CD4-positive, alpha-beta T cell treated with Interleukin-10 for 1 hour (primary cell): ENCODE data around the gene GNG5.
A peak's percentile ranks its signal among the peaks of the same experiment; 100 is the strongest.
"Not testable (repeated sequence)": the region's sequence is repeated elsewhere in the genome, so short reads cannot be mapped to it uniquely, and the experiment has no call there.

Experiments
- DNase-seq: peaks from one replicate; pipeline ENCODE4 v3.0.0-alpha.2; 2020

The GNG5 gene

DNA sequence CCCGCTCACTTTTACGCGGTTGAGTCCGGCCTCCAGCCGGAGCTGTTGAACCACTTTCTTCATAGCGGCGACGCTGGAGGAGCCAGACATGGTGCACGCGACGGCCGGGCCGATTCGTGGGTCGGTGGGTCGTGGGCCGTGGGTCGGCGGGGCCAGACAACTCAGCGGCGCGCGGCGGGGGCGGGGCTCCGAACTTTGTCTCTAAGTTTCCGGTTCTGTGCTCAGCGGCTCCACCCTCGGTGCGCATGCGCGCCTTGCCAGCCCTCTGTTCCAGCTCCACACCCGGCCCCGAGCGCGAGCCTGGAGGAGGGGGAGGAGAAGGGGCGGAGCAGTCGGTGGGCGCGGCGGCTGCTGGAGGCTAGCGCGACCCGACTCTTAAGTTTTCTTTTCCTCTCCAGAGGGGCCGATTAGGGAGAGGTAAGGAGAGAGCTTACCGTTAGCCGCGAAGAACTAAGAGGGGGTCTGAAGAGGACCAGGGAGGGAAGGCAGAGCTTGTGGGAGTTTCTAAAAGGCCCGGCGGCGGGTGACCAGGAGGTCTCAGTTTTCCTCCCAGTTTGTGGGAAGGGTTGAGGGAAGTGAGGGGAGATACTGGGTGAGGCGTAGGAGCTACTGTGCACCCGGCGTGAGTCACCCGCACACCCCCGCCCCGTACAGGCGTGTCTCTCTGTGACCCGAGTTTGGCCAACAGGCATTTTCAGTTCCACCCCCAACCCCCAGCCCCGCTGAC, at the start of gene GNG5, which contains the start of gene SPATA1:
Gene GNG5, minus strand, starts transcription at position 580 of the 727 bp plus-strand sequence. Its CDS starts 490 bp downstream, at position 90.
Gene SPATA1, plus strand, starts transcription at position 385 of the 727 bp plus-strand sequence. CDS start 9,974 bp downstream, outside the sequence.
- DNase-seq = peak; percentile 97

DNA sequence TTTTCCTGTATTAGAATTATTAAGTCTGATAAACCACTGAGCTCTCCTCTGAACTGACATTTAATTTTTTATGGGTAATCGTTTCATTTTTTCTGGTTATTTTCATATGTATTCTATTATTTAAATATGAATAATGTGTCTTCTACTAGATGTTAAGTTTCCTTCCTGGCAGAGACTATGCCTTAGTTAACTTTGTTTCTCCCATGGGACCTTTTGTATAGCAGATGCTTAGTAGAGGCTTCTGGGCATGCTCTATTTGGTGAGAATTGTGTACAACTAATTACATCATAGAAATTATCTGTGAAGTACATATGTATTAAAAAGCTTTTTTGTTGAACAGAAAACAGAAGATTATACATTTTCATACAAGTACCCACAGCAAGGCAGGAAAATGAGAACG, 44.4 kb upstream of the GNG5 start:
- DNase-seq = no peak

DNA sequence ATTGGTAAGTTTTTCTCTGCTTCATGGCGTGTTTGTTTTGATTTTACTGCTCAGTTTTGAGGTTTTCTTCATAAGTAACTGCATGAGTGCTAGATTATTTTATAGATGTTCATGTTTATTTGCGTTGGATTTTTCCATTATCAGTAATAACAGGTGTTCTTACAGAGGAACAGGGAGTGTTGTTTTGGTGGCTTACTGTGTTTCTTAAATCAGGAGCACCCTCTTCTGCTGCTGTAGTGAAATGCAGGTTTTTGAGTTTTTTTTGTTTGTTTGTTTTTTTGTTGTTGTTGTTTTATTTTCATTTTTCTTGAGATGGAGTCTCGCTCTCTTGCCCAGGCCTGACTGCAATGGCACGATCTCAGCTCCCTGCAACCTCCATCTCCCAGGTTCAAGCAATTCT, 35.3 kb upstream of the GNG5 start:
- DNase-seq = peak; percentile 2

DNA sequence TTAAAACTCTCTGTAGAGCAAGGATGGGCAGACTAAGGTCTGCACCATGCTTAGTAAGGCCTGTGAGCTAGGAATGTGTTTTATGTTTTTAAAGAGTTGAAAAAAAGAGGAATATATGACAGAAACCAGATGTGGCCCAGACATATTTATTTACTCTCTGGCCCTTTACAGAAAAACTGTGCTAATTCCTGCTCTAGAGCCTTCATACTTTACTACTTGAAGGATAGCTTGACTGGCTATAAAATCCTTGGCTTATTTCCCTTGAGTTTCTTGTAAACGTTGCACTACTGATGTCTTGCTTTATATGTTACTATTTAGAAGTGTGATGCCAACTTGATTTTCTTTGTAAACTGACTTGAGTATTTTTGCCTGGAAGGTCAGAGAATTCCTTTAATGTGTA, 34.4 kb upstream of the GNG5 start:
- DNase-seq = no peak

DNA sequence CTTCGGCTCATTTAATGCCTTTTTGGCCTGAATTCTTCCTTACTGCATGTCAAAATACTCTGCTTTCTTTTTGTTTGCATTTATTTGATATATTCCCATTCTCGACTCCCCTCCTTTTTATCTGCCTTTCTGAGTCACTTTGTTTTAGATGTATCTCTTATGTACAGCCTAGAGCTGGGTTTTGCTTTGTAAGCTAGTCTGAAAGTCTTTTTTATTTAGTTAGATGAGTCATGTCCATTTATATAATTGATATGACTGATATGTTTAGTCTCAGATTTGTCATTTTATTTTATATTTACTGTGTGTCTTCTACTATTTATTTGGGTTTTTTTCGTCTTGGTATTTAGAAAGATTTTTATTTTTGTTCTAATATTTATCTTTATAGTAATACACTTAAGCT, 33.6 kb upstream of the GNG5 start:
- no peak for DNase-seq

DNA sequence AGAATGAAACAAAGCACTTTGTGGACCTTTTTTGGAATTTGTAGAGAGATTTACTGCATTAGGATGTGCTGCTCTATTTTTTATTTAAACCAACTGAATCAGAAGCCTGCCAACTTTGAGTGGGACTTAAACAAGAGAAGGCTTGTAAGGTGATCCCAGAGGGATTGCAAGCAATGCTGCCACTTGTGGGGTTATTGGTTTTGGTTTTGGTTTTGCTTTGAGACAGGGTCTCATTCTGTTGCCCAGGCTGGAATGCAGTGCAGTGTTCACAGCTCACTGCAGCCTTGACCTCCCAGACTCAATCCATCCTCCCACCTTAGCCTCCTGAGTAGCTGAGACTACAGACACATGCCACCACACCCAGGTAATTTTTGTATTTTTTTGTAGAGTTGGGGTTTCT, 32.2 kb upstream of the GNG5 start:
- DNase-seq = no peak

DNA sequence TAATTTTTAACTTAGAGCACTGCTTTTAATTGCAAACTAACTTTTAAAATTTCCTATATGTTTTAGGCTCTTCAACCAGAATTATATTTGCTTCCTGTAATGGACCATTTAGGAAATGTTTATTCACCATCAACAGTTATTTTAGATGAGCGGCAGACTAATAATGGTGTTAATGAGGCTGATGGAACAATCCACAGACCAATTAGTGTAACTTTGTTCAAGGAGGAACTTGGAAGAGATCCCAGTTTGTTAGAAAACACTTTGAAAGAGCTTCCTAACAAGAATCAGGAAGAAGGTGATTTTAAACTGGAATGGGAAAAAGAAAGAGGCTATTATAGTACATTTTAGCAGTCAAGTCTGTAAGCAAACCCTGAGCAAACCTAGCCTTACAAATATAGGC, 19.4 kb upstream of the GNG5 start:
- DNase-seq = no peak

DNA sequence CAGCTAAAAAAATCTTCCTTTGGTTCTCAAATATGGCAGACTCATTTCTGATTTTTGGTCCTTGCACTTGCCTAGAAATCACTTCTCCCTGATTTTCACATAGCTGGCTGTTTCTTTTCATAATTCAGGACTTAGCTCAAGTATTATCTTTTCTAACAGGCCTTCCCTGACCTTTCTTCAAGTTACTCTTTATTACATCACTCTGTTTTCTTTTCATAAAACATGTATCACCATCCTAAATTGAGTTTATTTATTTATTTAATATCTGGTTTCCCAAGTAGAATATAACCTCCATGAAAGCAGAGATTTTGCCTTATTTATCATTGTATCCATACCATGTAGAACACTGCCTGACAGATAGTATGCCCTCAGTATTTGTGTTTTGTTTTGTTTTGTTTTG, 18.2 kb upstream of the GNG5 start:
- DNase-seq = no peak

DNA sequence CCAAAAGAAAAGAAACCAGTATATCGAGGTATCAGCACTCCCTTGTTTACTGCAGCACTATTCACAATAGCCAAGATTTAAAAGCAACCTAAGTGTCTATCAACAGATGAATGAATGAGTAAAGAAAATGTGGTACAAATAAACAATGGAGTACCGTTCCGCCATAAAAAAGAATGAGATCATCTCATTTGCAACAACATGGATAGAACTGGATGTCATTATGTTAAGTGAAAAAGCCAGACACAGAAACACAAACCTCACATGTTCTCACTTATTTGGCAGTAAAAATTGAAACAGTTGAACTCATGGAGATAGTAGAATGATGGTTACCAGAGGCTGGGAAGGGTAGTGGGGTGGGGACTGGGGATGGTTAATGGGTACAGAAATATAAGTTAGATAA, 4.3 kb upstream of the GNG5 start:
- no peak for DNase-seq

DNA sequence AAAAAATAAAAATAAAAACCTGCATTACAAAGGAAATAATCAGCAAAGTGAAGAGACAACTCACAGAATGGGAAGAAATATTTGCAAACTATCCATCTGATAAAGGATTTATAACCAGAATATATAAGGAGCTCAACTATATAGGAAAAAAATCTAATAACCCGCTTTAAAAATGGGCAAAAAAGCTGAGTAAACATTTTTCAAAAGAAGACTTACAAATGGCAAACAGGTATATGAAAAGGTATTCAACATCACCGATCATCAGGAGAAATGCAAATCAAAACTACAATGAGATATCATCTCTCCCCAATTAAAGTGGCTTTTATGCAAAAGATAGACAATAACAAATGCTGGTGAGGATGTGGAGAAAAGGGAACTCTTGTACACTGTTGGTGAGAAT, 3.8 kb upstream of the GNG5 start:
- no peak for DNase-seq

DNA sequence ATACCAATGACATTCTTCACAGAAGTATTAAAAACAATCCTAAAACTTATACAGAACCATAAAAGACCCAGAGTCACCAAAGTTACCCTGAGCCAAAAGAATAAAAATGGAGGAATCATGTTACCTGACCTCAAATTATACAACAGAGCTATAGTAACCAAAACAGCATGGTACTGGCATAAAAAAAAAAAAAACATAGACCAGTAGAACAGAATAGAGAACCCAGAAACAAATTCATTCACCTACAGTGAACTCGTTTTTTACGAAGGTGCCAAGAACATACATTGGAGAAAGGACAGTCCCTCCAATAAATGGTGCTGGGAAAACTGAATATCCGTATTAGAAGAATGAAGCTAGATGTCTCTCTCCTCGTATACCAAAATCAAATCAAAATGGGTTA, 2.6 kb upstream of the GNG5 start:
- DNase-seq = no peak

DNA sequence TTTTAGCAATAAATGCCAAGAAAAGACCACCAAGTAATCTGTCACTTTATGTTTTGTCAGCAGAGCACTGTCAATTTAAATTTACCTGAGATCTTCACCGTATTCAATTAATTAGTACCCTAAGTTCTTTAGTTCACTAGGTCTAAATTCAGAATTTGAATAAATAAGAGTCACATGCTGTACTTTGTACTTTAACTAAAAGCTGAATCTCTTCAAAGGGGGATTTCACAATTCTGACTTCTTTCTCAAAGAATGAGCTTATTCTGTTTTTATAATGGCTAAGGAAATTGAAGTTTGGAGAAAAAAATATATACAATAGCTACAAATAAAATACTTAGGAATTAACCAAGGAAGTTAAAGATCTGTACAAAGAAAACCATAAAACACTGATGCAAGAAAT, 2.1 kb upstream of the GNG5 start:
- DNase-seq = no peak

DNA sequence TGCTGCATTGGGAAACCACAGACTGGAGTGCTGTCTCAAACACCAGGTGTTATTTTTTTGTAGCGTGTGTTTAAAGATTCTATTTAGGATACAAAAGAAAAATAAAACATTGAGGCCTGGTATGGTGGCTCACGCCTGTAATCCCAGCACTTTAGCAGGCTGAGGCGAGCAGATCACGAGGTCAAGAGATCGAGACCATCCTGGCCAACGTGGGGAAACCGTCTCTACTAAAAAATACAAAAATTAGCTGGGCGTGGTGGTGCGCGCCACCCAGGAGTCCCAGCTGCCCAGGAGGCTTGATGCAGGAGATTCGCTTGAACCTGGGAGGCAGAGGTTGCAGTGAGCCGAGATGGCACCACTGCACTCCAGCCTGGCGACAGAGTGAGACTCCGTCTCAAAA, 1.5 kb upstream of the GNG5 start:
- DNase-seq = not testable (repeated sequence)

DNA sequence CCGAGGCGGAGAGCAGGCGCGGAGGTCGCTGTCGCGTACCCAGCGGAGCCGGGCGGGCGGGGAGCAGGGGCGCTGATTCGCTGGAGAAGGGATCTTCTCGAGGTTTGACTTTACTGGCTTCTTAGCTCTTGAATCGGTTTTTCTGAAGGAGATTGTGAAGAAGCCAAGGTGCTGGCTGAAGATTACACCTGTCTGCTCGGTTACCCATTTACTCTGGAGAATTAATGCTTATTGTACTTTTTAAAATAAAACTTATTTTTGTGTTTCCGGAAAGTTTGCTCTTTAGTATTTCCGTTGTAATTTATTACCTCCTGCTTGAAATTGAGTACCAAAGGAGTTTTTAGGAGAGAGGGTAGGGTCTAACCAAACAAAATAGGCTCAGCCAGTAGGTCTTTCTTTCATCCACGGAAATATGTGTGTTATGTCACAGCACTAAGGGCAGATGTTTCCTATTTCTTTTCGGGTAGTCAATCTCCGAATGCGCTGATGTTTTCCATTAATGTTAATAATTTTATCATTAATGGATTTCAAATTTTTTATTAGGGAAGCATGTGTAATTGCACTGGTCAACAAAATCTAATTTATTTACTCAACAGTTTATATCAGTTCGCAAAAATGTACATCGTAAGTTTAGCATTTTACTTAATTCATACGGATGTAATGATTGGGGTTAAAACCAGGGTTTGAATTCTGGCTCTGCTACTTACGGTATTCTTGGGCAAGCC, 510 bp upstream of the GNG5 start:
- no peak for DNase-seq

DNA sequence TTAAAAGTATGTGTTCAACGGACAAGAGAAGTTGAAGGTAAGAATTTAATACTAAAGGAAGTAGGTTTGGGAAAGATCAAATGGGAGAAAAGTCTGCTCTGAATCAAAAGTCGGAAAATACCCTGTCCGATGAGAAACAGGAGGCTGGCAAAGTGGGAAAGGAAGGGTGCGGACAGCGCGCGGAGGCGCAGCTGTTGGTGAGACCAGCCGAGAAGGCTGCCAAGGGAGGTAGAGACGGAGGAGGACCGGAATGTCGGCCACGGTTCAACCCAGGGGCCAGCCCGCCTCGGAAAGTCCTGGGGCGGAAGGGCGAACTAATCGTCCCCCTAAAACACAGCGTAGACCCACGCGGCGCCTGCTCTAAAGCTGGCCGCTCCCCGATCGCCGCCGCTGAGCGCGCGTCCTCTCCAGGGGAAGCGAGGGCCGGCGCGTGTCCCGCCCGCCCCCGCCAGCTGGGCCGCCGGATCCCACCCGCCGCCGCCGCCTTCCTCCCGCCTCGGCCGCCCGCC, 834 bp downstream of the GNG5 start:
- no peak for DNase-seq

DNA sequence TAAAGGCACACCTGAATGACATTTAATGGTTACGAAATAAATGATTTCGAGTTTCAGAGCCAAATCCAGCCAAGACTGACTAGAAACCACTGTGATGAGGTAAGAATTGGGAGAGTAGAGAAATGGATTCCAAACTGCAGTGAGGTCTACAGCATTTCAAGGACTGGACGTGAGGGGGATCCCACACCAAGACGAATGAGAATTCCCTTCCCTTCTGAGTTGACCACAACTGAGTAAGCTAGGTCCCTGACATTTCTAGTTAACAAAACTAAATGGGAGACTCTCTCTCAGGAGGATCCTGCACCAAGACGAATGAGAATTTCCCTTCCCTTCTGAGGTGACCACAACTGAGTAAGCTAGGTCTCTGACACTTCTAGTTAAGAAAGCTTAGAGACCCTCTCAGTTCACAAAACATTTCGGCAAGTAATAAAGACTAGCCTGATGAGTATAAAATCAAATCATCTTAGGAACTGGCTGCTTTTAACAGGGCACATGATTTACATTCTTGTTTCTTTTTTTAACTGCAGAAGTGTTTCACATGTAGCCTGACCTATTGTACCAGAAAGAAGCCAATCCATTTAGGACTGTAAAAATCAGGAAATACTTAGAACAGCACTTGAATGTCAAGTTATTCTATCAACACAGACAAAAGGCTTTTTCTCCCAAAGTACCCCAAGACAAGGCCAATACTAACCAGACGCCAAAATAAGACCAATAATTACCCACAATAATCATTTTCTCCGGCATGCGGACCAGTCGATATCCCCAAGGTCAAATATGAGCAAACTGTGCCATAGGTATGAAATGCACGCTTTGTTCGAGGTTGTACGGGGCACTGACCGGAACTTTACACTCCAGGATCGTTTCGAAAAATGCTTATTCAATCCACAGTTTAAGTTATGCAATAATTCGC, 1.5 kb downstream of the GNG5 start:
- DNase-seq = peak; percentile 13

DNA sequence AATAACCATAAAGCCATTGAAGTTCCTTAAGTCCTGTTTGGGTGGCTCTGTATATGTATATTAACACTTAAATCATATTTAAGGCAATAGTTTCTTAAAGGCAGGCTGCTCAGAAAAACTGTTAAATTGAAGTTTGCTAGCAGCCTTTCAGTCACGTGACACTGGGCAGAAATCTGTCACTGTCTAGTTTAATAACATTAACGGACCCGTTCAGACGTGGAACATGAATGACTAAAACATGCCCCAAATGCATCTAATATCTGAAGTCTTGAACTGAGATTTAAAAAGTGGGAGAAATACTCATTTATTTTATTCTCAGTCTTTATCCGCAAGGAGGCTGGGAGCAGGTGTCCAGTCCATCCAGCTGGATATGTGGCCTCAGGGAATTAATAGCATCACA, 3.5 kb downstream of the GNG5 start:
- DNase-seq = no peak

DNA sequence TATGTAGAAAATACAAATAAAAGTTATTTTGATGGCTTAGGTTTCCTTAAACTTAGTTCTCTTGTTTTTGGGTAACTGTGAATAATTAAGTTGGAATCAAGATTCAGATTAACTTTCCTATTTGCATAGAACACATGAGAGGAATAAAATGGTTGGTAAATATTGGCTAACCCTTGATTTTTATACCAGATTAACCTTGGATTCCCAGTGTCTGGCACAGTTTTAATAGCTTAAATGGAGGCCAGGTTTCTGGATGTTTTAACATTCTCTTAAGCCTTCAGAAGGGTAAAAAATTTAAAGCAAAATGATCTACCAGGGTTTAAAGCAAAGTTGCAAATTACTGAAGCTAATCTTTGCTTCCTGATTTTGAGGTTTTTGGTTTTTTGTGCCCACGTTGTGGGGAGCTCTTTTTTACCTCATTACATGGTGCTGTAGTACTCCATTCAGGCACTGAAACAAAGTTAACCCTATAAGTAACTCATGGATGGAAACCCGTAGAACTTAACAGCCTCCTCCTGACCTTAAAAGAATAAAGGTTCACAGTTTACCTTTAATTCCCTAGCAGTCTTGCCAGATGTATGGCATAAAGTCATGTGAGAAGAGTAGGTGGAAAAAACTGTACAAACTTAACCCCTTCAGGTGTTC, 8.6 kb downstream of the GNG5 start:
- no peak for DNase-seq

DNA sequence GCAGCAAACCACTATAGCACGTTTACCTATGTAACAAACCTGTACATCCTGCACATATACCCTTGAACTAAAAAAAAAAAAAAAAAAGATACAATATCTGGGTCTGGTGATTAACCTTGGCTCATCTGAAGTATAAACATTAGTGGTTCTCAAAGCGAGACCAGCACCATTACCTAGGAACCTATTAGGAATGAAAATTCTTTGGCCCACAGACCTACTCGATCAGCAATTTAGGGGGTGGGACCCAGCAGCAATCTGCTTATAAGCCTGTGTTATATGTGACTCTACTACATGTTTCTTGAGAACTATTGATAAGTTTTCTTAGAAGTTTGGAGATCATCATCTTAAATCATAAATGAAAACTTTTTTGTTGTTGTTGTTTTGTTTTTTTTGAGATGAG, 9.9 kb downstream of the GNG5 start:
- DNase-seq = no peak

DNA sequence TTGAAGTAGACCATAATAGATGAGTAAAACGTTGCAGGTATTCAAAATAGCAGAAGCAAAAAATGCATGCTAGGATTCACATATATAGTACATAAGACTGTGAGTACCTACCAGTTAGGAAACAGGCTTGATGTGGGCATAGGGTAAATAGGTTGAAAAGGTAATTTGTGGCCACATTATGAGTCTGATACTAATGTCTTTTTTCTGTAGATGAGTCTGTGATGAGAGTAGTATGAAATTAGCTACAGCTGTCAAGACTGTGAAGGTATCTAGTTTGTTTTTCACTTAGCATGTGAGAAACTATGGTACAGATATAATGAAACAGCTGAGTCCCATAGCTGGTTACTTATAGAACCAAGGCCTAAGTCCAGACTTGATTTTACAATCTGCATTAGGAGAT, 12.6 kb downstream of the GNG5 start:
- DNase-seq = no peak

DNA sequence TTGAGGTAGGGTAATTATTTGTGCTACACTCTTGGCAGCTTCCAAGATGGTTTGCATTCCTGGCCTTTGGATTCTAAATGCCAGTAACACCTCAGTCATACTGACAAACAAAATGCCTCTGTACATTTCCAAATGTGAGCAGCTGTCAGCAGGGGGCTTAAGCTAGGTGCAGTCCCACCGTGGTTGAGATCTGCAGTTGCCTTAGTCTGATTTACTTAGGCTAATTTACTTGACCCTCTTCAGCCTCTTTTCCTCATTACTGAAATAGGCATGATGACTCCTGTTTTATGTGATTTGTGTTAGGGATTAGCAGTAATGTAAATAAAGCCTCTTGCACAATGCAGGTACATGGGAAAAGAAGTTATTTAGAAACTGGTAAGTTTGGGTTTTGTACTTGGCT, 13.7 kb downstream of the GNG5 start:
- no peak for DNase-seq

DNA sequence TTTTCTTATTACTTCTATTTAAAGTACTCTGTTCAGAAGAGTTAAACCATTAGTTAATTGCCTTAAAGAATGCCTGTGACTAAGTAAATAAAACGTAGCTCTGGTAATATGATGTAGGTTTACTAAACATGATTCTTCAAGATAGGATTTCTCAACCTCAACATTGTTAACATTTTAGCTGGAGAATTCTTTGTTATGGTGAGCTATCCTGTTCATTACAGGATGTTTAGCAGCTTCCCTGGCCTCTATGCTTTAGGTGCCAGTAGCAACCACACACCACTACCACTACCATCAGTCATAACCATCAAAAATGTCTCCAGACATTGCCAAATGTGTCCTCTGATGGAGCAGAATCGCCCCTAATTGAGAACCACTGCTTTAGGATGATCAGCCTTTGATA, 16.6 kb downstream of the GNG5 start:
- DNase-seq = no peak

DNA sequence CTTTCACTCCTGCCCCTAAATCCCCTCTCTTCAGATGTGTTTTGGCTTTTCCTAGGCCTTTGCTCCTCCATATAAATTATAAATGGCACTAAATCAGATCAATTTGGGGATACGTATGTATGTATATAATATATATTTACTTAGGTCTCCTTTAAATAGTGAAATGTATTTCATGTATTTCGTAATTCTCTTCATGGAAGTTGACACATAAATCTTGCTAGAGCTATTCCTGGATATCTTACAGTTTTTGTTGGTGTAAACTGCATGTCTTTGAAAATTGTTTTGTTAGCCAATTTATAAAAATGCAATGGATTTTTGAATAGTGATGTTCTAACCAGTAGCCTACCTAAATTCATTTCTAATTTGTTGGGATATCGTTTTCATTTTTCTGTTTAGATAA, 18.3 kb downstream of the GNG5 start:
- no peak for DNase-seq
